NCI-H82 treated with DMSO at 0.1 percent for 48 hours (cell line): ENCODE measurements around the gene PIGT.
A peak's percentile ranks its signal among the peaks of the same experiment; 100 is the strongest.

Experiments
- DNase-seq: peaks from one replicate; lab custom pipeline; 2025; ENCODE audit not compliant: unreplicated experiment; lab: John Stamatoyannopoulos, UW

PIGT gene

GRCh38 chr20:45400346-45401031, 15.5 kb upstream of the PIGT start:
- no peak for DNase-seq

- no peak for DNase-seq
These were observed 13.0 kb upstream of the PIGT start for GRCh38 chr20:45402946-45403345.

GRCh38 chr20:45404438-45404837, 11.5 kb upstream of the PIGT start:
- DNase-seq = peak; percentile 17

GRCh38 chr20:45405571-45406259, 10.2 kb upstream of the PIGT start:
- no peak for DNase-seq

- peak; percentile 21 for DNase-seq
These were observed 9.5 kb upstream of the PIGT start for GRCh38 chr20:45406260-45407066.

GRCh38 chr20:45407067-45407745, 8.7 kb upstream of the PIGT start:
- no peak for DNase-seq

- no peak for DNase-seq
These were observed 7.9 kb upstream of the PIGT start, which contains the start of gene DBNDD2 for GRCh38 chr20:45407783-45408645. DBNDD2 (plus strand) TSS chr20:45408289; CDS start chr20:45408468, 179 bp downstream.

GRCh38 chr20:45408646-45409213, 7.2 kb upstream of the PIGT start:
- DNase-seq = no peak

GRCh38 chr20:45409521-45410272, 6.2 kb upstream of the PIGT start:
- no peak for DNase-seq

GRCh38 chr20:45410887-45411286, 5.1 kb upstream of the PIGT start:
- DNase-seq = no peak

- DNase-seq = no peak
These were observed 3.3 kb upstream of the PIGT start for GRCh38 chr20:45412653-45413052.

- DNase-seq = no peak
These were observed 2.5 kb upstream of the PIGT start for GRCh38 chr20:45413479-45413878.

- DNase-seq = no peak
These were observed 976 bp downstream of the PIGT start for GRCh38 chr20:45416917-45417316.

- DNase-seq = no peak
These were observed 3.5 kb downstream of the PIGT start for GRCh38 chr20:45419188-45420091.

- no peak for DNase-seq
These were observed 4.2 kb downstream of the PIGT start for GRCh38 chr20:45420125-45420524.

- DNase-seq = no peak
These were observed 7.8 kb downstream of the PIGT start for GRCh38 chr20:45423700-45424099.

- no peak for DNase-seq
These were observed 9.6 kb downstream of the PIGT start for GRCh38 chr20:45425561-45425960.

- no peak for DNase-seq
These were observed 10.5 kb downstream of the PIGT start for GRCh38 chr20:45426320-45427016.
